D721Med (cell line): ENCODE data around the gene MAP2.
A peak's percentile ranks its signal among the peaks of the same experiment; 100 is the strongest.
"Not testable (repeated sequence)": the region's sequence is repeated elsewhere in the genome, so short reads cannot be mapped to it uniquely, and the experiment has no call there.

ENCODE experiments used
- DNase-seq: peaks from one replicate; pipeline ENCODE4 v3.0.0; 2011; ENCODE audit warnings: low spot score; ENCODE audit not compliant: insufficient read length
- FAIRE-seq: peaks from 2 replicates; lab custom pipeline; 2011; peaks lifted over from hg19 to GRCh38; lab: Jason Lieb, UNC
- TF ChIP-seq, protein P1 (sequence below): IDR thresholded peaks from 2 replicates; pipeline ENCODE4 v1.5.1; 2012; ENCODE audit warnings: mild to moderate bottlenecking, control low read depth; ENCODE audit not compliant: insufficient read depth; ENCODE audit errors: missing control alignments

Gene MAP2

DNA sequence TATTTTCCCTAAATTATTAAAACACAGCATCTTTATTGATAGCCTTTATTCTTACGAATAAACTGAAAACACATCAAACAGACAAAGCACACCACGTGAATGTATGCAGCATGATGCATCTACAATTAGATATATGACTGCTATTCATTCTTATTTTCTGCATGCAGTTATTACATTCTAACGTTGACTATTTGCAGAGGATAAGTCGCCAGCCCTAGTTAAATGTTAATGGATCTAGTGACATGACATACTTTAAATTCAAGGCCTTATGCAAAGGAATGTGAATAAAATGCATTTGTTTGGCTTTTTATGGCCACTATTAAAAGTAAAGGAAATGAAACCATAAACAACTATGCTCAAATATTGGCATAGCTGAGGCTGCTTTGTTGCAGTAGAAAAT, 172.4 kb downstream of the MAP2 start:
- FAIRE-seq, result peak; percentile 69
- DNase-seq, result no peak
- TF ChIP-seq, protein P1, sequence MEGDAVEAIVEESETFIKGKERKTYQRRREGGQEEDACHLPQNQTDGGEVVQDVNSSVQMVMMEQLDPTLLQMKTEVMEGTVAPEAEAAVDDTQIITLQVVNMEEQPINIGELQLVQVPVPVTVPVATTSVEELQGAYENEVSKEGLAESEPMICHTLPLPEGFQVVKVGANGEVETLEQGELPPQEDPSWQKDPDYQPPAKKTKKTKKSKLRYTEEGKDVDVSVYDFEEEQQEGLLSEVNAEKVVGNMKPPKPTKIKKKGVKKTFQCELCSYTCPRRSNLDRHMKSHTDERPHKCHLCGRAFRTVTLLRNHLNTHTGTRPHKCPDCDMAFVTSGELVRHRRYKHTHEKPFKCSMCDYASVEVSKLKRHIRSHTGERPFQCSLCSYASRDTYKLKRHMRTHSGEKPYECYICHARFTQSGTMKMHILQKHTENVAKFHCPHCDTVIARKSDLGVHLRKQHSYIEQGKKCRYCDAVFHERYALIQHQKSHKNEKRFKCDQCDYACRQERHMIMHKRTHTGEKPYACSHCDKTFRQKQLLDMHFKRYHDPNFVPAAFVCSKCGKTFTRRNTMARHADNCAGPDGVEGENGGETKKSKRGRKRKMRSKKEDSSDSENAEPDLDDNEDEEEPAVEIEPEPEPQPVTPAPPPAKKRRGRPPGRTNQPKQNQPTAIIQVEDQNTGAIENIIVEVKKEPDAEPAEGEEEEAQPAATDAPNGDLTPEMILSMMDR, result no peak

DNA sequence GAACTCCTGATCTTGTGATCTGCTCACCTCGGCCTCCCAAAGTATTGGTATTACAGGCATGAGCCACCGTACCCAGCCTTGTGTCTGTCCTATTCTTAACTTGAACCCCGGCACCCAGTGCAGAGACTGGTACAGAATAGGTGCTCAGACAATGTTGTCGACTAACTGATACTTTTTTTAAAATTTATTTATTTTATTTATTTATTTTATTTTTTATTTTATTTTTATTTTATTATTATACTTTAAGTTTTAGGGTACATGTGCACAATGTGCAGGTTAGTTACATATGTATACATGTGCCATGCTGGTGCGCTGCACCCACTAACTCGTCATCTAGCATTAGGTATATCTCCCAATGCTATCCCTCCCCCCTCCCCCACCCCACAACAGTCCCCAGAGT, 174.4 kb downstream of the MAP2 start:
- FAIRE-seq, DNase-seq: not testable (repeated sequence)

DNA sequence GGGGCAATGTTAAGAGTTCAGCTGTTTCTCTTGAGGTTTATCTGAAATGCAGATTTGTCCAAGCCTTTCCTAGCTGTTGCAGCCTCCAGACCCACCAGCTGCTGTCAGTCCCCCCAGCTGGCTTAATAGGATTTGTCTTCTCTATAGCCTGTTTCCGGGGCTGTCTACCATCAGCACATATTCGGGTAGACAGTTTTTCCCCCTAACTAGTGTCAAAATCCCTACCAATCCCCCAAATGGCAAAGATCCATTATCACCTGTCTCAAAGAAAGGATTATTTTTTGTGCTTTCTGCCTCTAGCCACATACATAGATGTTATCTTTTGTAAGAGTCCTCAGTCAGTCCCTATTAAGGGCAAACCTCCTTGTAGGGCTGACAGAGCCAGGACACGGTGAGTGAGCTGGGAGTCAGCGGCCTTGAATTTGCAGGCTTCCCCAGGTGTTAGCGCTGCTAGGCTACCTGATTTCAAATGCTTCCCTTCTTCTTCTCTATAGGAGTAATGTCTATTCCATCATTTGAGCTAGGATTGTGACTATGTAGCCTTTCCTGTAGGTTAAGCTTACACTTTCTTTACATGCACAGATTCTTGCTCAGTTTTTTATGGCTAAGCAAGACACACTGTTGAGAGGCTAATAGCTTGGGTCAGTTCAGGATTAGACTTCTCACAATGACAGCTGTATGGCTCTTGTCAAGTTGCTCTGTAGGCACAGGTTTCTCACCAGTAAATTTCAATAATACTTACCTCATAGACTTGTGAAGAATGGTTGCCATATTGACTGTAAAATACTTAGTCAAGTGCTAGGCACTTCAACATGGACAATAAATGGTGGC, 176.7 kb downstream of the MAP2 start:
- DNase-seq, result no peak
- FAIRE-seq, result peak; percentile 92
- TF ChIP-seq, protein P1, result no peak

DNA sequence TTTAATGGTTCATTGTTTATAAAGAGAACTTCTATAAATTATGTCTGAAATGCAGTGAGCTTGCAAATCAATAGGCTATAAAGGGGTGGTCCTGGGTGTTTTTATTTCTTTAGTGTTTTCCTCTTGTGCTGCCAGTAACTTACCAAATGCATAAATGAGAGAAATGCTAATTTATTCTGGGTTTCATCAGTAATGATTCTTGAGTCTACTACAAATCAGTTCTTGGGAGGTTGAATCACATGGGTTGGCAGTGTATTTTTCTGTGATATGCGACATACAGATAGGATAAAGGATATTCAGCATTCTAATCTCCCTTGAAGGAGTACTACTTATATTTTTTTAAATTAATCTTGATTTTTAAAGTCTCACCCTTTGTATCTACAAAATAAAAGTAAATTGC, 177.7 kb downstream of the MAP2 start:
- no peak for FAIRE-seq
- DNase-seq, result no peak
- TF ChIP-seq, protein P1, result no peak

DNA sequence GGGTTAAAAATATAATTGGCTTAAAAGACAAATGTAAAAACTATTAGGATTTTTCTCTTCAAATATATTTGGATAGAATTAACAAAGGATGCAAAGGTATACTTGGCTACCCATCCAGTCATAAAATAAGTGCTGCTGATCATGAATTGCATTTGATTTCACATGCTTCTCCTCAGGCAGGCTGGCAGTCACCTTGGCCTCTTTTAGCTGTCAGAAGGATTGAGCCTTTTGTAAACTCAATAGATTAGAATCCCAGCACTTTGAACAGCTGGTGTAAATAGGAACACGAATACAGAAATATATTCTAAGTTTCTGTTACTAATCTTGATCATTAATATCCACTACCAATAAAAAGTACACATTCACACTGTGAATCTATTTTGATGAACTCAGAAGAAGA, 178.4 kb downstream of the MAP2 start:
- FAIRE-seq, result no peak
- TF ChIP-seq, protein P1, result no peak
- no peak for DNase-seq

DNA sequence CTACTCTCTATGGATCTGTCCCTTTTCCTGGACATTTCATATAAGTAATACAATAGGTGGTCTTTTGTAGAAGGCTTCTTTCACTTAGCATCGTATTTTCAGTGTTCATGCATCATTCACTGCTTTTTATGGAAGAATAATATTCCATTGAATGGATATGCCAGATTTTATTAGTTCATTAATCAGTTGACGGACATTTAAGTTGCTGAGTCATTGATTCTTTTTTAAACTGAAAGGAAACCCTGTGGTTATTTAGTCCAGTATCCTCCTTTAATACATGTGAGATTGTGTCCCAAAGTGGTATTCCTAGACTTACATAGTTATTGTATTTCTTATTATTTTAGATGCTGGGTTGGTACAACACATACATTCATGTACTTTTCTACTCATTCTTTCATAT, 185.7 kb downstream of the MAP2 start:
- DNase-seq (no peak), FAIRE-seq (peak; percentile 21)
- TF ChIP-seq, protein P1, result no peak

DNA sequence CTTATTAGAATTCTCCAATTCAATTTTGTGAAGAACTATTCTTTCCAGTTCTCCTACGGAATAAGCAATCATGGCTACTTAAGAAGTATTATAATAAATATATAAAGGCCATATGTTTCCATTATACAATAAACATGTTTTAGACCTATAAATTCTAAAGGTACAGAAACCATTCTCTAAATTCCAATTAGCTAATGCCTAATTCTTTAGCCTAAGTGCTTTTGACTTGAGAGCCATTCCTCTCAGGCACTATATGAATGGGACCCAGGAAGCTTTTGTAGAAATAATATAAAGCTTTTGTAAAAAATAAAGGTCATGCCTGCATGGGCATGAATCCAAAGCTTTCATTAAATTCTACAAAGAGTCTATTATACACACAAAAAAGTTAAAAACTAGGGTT, 186.8 kb downstream of the MAP2 start:
- DNase-seq (no peak), FAIRE-seq (no peak)
- TF ChIP-seq, protein P1, result no peak
